ENCODE results near the gene TCERG1L. TPM values are rescaled to one million over a fixed set of nuclear protein-coding genes. Genes with fewer than 3 reads are reported as not detected.
A peak's percentile ranks its signal among the peaks of the same experiment; 100 is the strongest.

TCERG1L gene
- total RNA-seq, 1 donor from 2014 or later = 0.08 TPM

GRCh38 chr10:131211965-131212619 is 99.4 kb downstream of the TCERG1L start:
- DNase-seq (ENCODE audit: low spot score) (peak; percentile 16), ATAC-seq (no peak)

- ATAC-seq (no peak), DNase-seq (ENCODE audit: low spot score) (no peak)
Observed at GRCh38 chr10:131211559-131211958, 100.0 kb downstream of the TCERG1L start.

GRCh38 chr10:131211146-131211545 is 100.4 kb downstream of the TCERG1L start:
- DNase-seq (ENCODE audit: low spot score) = no peak

GRCh38 chr10:131210181-131210580 is 101.3 kb downstream of the TCERG1L start:
- ATAC-seq (no peak), DNase-seq (ENCODE audit: low spot score) (peak; percentile 24)

More at GRCh38 chr10:131211146-131211545, 100.4 kb downstream of the TCERG1L start:
- no peak for ATAC-seq

- ATAC-seq = no peak
- peak; percentile 26 for DNase-seq (ENCODE audit: low spot score)
Observed at GRCh38 chr10:131207584-131208532, 103.7 kb downstream of the TCERG1L start.

GRCh38 chr10:131207176-131207575 is 104.3 kb downstream of the TCERG1L start:
- DNase-seq (ENCODE audit: low spot score) (peak; percentile 29), ATAC-seq (no peak)

- peak; percentile 26 for DNase-seq (ENCODE audit: low spot score)
- ATAC-seq = no peak
Observed at GRCh38 chr10:131206111-131206995, 105.2 kb downstream of the TCERG1L start.

- peak; percentile 21 for DNase-seq (ENCODE audit: low spot score)
- ATAC-seq = no peak
Observed at GRCh38 chr10:131205556-131205955, 106.0 kb downstream of the TCERG1L start.

- no peak for ATAC-seq
- DNase-seq (ENCODE audit: low spot score) = peak; percentile 16
Observed at GRCh38 chr10:131204406-131205152, 106.9 kb downstream of the TCERG1L start.

- DNase-seq (ENCODE audit: low spot score) (peak; percentile 30), ATAC-seq (no peak)
Observed at GRCh38 chr10:131203456-131204357, 107.8 kb downstream of the TCERG1L start.

GRCh38 chr10:131202990-131203389 is 108.5 kb downstream of the TCERG1L start:
- DNase-seq (ENCODE audit: low spot score) = peak; percentile 1
- ATAC-seq = no peak

GRCh38 chr10:131201741-131202515 is 109.6 kb downstream of the TCERG1L start:
- ATAC-seq (no peak), DNase-seq (ENCODE audit: low spot score) (peak; percentile 16)

GRCh38 chr10:131200856-131201470 is 110.6 kb downstream of the TCERG1L start:
- DNase-seq (ENCODE audit: low spot score) (peak; percentile 28), ATAC-seq (no peak)

- no peak for ATAC-seq
- DNase-seq (ENCODE audit: low spot score) = no peak
Observed at GRCh38 chr10:131199646-131200045, 111.9 kb downstream of the TCERG1L start.

- DNase-seq (ENCODE audit: low spot score) (no peak), ATAC-seq (no peak)
Observed at GRCh38 chr10:131198843-131199242, 112.7 kb downstream of the TCERG1L start.

GRCh38 chr10:131198401-131198800 is 113.1 kb downstream of the TCERG1L start:
- peak; percentile 30 for DNase-seq (ENCODE audit: low spot score)

GRCh38 chr10:131196176-131196885 is 115.2 kb downstream of the TCERG1L start:
- DNase-seq (ENCODE audit: low spot score) (peak; percentile 26), ATAC-seq (no peak)

More at GRCh38 chr10:131198401-131198800, 113.1 kb downstream of the TCERG1L start:
- no peak for ATAC-seq

Measured in left lobe of liver (tissue), 2 donors.